Measurements from ENCODE around the gene SLC35B2.

DNA sequence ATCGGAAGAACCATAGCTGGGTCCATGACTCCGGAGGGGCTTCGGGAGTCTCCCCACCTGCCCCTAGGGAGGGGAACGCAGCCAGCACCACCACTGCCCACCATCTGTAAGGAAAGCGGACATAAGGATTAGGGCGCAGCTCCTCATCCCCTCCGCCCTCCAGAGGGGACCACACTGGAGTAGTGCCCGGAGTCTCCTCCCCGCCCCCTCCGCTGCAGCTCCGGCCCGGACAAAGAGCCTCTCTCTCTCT lies 628 bp downstream of the SLC35B2 start:
- TF ChIP-seq, protein P1, sequence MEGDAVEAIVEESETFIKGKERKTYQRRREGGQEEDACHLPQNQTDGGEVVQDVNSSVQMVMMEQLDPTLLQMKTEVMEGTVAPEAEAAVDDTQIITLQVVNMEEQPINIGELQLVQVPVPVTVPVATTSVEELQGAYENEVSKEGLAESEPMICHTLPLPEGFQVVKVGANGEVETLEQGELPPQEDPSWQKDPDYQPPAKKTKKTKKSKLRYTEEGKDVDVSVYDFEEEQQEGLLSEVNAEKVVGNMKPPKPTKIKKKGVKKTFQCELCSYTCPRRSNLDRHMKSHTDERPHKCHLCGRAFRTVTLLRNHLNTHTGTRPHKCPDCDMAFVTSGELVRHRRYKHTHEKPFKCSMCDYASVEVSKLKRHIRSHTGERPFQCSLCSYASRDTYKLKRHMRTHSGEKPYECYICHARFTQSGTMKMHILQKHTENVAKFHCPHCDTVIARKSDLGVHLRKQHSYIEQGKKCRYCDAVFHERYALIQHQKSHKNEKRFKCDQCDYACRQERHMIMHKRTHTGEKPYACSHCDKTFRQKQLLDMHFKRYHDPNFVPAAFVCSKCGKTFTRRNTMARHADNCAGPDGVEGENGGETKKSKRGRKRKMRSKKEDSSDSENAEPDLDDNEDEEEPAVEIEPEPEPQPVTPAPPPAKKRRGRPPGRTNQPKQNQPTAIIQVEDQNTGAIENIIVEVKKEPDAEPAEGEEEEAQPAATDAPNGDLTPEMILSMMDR (IDR thresholded peaks at IDR 0.05), result no peak
- TF ChIP-seq POLR2AphosphoS5 (IDR thresholded peaks at IDR 0.05), result no peak

All from breast epithelium (tissue), 3 donors.